Measurements from ENCODE around the gene PACS1.

PACS1 gene

GRCh38 chr11:66218846-66219620 lies 149.0 kb downstream of the PACS1 start:
- DNase-seq (ENCODE audit: insufficient read length, low spot score) = no peak
- peak; percentile 64 for FAIRE-seq

DNA sequence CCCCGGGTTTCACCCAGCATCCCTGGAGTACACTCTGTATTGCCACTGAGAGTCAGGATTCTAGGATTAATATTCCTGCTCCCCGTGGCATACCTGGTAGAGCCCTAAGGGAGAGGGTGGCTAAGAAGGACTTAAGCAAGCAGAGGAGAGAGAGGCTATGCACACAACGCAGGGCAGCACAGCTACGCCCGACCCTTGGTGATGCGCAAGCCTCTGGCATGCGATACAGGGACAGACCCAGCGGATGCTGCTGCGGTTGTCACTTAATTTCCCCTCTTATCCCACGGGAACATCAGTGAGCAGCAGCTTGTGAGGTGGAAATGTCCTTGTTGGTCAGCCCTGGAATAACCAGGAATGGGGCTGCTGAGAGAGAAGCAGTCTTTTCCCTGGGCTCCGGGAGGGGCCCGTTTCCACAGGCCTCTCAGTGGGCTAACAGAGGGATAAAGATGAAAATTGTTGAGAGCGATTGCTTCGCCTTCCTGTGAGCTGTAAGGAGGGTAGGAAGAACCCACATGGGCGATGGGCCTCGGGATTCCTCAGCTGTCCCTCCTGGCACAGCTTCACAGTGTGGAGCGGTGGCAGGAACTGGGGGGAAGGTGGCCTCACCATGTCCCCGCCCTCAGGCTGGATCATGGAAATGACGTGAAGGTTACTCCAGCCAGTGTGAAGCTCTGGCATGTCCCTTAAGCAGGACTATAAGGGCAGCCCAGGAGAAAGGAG lies 149.9 kb downstream of the PACS1 start:
- DNase-seq (ENCODE audit: insufficient read length, low spot score) (no peak), FAIRE-seq (peak; percentile 54)

DNA sequence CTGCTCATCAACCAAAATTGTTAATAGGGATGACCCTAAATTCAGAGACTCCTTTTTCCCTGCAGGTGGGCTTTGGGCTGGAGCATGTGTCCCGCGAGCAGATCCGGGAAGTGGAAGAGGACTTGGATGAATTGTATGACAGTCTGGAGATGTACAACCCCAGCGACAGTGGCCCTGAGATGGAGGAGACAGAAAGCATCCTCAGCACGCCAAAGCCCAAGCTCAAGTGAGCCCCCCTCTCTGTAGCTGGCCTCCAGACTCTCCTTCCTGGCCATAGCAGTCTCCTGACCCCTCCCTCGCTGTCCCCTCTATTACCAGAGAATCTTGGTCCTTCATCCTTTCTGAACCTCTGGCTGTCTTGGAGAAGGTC lies 150.5 kb downstream of the PACS1 start:
- no peak for DNase-seq (ENCODE audit: insufficient read length, low spot score)
- no peak for FAIRE-seq

- peak; percentile 80 for FAIRE-seq
- no peak for DNase-seq (ENCODE audit: insufficient read length, low spot score)
Observed at GRCh38 chr11:66221012-66221411, 150.9 kb downstream of the PACS1 start.

DNA sequence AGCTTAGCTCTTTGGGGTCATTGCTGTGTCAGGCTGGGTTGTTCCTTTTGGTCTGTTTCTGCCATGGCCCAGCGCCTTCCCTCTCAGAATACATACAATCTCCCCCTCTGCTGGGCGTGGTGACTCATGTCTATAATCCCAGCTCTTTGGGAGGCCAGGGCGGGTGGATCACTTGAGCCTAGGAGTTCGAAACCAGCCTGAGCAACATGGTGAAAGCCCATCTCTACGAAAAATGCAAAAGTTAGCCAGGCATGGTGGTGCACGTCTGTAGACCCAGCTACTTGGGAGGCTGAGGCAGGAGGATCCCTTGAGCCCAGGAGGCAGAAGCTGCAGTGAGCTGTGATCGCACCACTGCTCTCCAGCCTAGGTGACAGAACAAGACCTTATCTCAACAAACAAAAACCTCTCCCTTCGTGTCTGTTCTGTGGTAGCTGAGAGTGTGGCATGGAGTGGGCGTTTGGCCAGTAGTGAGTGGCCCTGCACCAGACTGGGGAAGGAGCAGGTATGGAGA lies 151.7 kb downstream of the PACS1 start:
- FAIRE-seq (peak; percentile 87), DNase-seq (ENCODE audit: insufficient read length, low spot score) (no peak)

GRCh38 chr11:66222358-66223149 lies 152.5 kb downstream of the PACS1 start:
- FAIRE-seq (peak; percentile 98), DNase-seq (ENCODE audit: insufficient read length, low spot score) (peak; percentile 98)

DNA sequence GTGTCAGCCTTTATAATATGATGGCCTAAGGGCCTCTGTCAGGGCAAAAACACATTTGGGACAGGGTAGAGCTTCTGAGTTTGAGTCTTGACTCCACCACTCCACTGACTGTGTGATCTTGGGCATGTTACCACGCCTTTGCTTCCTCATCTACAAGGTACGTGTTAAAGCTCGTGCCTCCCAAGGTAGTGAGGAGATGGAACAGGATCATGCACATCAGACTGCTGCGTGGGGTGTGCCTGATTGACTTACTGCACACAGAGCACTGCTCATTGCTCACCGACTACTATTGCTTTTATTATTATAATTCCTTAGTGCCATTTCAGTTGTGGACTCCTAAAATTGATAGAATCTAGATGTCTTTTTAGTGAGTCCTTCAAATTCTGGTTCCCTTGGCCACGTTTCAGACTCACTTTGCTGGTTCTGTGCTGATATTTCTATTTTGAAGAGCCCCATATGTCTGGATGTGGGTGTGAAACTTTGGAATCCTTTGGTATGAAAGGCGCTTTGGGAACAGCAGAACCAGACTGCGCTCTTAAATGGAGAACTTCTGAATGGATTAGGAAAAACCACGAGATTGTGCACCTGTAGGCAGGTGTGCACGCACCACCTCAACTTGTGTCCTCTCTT lies 154.3 kb downstream of the PACS1 start:
- DNase-seq (ENCODE audit: insufficient read length, low spot score) = no peak
- peak; percentile 69 for FAIRE-seq

DNA sequence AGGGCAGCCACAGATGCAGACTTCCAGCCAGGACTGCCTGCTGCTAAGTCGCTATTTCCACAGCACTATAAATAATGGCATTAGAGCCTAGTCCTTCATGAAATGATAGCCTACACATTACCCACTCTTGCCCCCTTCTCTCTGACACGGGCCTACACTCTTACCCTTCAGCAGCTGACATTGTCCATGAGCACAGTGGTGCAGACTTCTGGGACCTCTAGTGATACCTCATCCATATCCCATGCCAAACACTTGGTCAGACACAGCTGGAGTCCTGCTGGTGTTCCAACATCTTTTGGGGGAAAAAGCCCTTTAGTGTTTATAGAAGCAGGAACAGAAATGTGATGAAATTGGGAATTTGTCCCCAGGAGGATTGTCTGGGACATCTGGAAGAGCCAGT lies 155.0 kb downstream of the PACS1 start:
- FAIRE-seq (peak; percentile 16), DNase-seq (ENCODE audit: insufficient read length, low spot score) (no peak)

DNA sequence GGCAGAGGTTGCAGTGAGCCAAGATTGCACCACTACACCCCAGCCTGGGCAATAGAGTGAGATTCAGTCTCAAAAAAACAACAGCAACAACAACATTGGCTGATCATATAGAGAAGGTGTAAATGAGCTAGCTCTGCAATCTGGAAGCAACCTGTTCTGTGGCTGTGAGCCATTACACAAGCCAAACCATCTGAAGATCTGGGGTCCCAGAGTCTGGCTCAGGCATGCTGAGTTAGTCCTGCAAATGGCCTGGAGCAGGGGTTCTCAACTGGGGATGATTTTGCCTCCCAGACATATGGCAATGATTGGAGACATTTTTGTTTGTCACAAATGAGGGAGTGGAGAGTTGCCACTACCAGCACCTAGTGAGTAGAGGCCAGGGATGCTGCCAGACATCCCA lies 156.0 kb downstream of the PACS1 start:
- FAIRE-seq (peak; percentile 84), DNase-seq (ENCODE audit: insufficient read length, low spot score) (no peak)

GRCh38 chr11:66227700-66228099 lies 157.6 kb downstream of the PACS1 start:
- FAIRE-seq (peak; percentile 83), DNase-seq (ENCODE audit: insufficient read length, low spot score) (no peak)

DNA sequence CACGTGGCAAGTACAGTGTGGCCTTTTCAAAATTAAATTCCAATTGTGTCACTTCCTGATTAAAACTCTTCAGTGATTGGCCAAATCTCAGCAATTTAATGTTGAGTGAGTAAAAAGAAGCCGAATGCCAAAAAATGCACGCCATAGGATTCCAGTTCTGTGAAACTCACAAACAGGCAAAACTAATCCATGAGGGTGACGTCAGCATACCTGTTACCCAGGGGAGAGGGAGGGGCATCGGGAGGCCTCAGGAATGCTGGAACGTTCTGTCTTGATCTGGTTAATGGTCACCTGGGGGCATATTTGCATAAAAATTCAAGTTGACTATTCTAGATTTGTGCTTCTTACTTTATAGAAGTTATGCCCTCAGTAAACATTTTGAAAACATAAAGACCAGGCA lies 158.4 kb downstream of the PACS1 start:
- DNase-seq (ENCODE audit: insufficient read length, low spot score) = no peak
- FAIRE-seq = no peak

DNA sequence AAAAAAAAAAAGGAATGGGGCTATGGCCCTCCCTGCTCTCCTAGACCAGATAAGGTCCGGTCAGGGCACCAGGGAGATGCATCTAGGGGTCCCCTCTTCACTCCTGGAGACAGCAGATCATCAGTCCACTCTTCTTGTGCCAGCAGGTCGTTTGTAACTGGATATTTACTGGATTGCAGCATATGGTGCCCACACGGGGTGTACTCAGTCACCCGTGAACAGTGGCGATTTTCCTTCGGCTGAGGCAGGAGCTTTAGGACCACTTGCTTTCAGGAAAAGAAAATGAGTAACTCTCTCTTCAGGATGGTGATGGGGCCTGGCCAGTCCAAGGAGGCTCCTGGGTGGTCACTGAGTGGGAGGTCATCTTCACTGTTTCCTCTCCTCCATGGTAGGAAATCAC lies 160.1 kb downstream of the PACS1 start:
- DNase-seq (ENCODE audit: insufficient read length, low spot score) (no peak), FAIRE-seq (no peak)

DNA sequence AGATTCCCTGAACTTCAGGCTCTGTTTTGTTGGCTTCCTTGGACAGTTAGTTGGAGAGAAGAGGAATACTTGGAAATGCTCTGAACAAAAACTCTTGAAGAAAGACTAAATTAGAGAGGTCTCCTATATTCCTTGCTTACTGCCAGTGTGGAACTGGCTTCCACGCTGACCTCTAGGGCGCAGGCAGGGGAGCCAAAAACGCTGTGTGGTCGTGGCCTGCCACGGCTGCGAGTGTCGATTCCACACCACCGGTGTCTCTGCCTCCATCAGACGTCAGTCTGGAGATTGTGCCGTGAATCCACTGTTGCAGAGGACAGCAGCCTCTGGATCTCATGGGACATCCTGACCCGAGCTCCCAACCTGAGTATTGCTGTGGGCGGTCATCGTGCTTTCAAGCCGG lies 160.9 kb downstream of the PACS1 start:
- FAIRE-seq = peak; percentile 42
- no peak for DNase-seq (ENCODE audit: insufficient read length, low spot score)

- FAIRE-seq = peak; percentile 81
- DNase-seq (ENCODE audit: insufficient read length, low spot score) = no peak
Observed at GRCh38 chr11:66231561-66231960, 161.5 kb downstream of the PACS1 start.

GRCh38 chr11:66232769-66233168 lies 162.7 kb downstream of the PACS1 start:
- DNase-seq (ENCODE audit: insufficient read length, low spot score) = no peak
- no peak for FAIRE-seq

- DNase-seq (ENCODE audit: insufficient read length, low spot score) (no peak), FAIRE-seq (peak; percentile 40)
Observed at GRCh38 chr11:66233301-66233700, 163.2 kb downstream of the PACS1 start.

- FAIRE-seq (peak; percentile 33), DNase-seq (ENCODE audit: insufficient read length, low spot score) (no peak)
Observed at GRCh38 chr11:66235141-66235540, 165.1 kb downstream of the PACS1 start.

DNA sequence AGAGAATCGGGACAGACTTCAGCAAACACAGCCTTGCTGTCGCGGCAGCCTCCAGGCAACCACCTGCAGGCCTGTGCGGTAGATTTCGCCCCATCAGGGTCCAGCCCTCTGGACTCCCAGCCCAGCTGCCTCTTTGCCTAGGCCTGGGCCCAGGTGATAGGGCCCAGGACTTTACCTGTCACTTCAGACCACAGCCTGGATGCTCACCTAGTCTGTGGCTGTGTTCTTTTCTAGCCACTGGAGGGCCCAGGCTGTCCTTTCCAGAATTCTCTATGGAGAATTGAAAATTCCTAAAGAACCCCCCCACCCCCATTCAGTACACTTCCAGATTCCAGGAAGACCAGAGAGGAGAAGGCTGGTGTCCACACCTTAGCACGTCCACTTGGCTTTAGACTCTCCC lies 167.8 kb downstream of the PACS1 start:
- DNase-seq (ENCODE audit: insufficient read length, low spot score) = no peak

GRCh38 chr11:66238786-66239413 lies 168.8 kb downstream of the PACS1 start:
- FAIRE-seq = peak; percentile 54

More for the DNA sequence above, 167.8 kb downstream of the PACS1 start:
- FAIRE-seq = no peak

DNA sequence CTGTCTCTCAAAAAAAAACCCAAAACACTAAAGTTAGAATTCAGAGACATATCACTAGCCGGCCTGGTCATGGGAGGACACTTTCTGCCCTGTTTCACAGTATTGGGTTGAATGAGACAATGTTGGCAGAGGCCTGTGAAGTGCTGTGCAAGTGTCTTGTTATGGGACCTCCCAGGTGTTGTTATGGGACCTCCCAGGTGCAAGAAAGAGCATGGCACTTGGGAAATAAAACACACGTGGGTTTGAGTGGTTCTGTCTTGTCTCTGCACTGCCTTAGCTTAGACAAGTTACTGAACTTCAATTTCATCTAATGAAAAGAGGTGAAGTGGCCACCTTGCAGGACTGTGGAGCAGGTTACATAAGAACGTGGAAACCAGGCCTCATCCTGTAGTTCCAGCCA lies 169.4 kb downstream of the PACS1 start:
- FAIRE-seq (no peak), DNase-seq (ENCODE audit: insufficient read length, low spot score) (no peak)

More at GRCh38 chr11:66238786-66239413, 168.8 kb downstream of the PACS1 start:
- no peak for DNase-seq (ENCODE audit: insufficient read length, low spot score)
